Activated CD8-positive, alpha-beta T cell treated with anti-CD3 and anti-CD28 coated beads for 36 hours (primary cell): ENCODE results near the gene PPFIA2. TPM values are rescaled to one million over a fixed set of nuclear protein-coding genes. Genes with fewer than 3 reads are reported as not detected.

ENCODE experiments used
- ATAC-seq: fragments of 200-7000 bp; cut with Tn5 transposase; one replicate; pipeline ENCODE4 v1.10.0; 2021; ENCODE audit warnings: mild to moderate bottlenecking, moderate library complexity
- CTCF ChIA-PET: fragments of 350-600 bp; sonication (Branson Sonifier 250); formaldehyde crosslinking; loops from one replicate; lab custom pipeline; 2021; ENCODE audit warnings: antibody characterized with exemption; lab: Charles Lee
- POLR2A ChIA-PET: fragments of 350-600 bp; sonication (Branson Sonifier 250); formaldehyde crosslinking; loops from one replicate; lab custom pipeline; 2021; ENCODE audit warnings: antibody characterized with exemption; lab: Charles Lee
- DNase-seq: peaks from one replicate; pipeline ENCODE4 v3.0.0-alpha.2; 2020
- H3K27ac Mint-ChIP-seq: one replicate; pipeline ENCODE4 v1.8.0; 2021; ENCODE audit warnings: mild to moderate bottlenecking, mixed read lengths
- H3K27me3 Mint-ChIP-seq: one replicate; pipeline ENCODE4 v1.8.0; 2021; ENCODE audit warnings: mixed read lengths
- H3K36me3 Mint-ChIP-seq: one replicate; pipeline ENCODE4 v1.8.0; 2021; ENCODE audit warnings: low read depth, mixed read lengths
- H3K4me1 Mint-ChIP-seq: one replicate; pipeline ENCODE4 v1.8.0; 2021; ENCODE audit warnings: low read depth, mixed read lengths
- H3K4me3 Mint-ChIP-seq: one replicate; pipeline ENCODE4 v1.8.0; 2021; ENCODE audit warnings: mild to moderate bottlenecking, moderate library complexity, mixed read lengths
- H3K9me3 Mint-ChIP-seq: one replicate; pipeline ENCODE4 v1.8.0; 2021; ENCODE audit warnings: mixed read lengths
- intact Hi-C: fragments of 100-400 bp; cut with micrococcal nuclease; formaldehyde crosslinking; loops from one replicate; pipeline ENCODE4 v1.10.0; 2022
- total RNA-seq, 2 experiments: library from RNA; stranded (reverse); gene quantifications; one replicate each; pipeline ENCODE4 v1.2.3, GENCODE V29; 2021
- TF ChIP-seq, protein P1 (sequence below): fragments of 200-600 bp; IDR thresholded peaks from one replicate; pipeline ENCODE4 v1.8.0; 2022; ENCODE audit warnings: antibody characterized with exemption, mild to moderate bottlenecking

PPFIA2 gene
- total RNA-seq, 2 experiments from 2014 or later = not detected

DNA sequence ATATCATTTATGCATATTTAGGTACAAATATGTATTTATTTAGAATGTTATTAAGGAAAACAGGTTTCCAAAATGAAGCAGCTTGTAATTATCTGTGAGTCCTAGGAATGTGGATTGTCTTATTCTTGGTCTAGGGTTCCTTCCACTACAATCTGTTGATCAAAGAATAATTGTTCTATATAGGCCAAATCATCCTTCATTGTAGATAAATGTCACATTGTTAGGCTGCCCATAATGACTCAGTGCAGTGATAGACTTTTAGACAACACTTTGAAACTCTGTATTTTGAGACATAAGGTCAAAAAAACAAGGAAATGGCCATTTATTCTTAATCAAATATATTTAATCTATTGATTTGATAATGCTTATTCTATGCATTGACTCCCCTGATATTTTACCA, 398.2 kb downstream of the PPFIA2 start:
- H3K4me3 Mint-ChIP-seq = no peak overlapping the region
- H3K9me3 Mint-ChIP-seq = no peaks in the 10 kb centered on the region
- intact Hi-C loops = no loop called here
- ATAC-seq (no peak), DNase-seq (no peak)
- TF ChIP-seq, protein P1, sequence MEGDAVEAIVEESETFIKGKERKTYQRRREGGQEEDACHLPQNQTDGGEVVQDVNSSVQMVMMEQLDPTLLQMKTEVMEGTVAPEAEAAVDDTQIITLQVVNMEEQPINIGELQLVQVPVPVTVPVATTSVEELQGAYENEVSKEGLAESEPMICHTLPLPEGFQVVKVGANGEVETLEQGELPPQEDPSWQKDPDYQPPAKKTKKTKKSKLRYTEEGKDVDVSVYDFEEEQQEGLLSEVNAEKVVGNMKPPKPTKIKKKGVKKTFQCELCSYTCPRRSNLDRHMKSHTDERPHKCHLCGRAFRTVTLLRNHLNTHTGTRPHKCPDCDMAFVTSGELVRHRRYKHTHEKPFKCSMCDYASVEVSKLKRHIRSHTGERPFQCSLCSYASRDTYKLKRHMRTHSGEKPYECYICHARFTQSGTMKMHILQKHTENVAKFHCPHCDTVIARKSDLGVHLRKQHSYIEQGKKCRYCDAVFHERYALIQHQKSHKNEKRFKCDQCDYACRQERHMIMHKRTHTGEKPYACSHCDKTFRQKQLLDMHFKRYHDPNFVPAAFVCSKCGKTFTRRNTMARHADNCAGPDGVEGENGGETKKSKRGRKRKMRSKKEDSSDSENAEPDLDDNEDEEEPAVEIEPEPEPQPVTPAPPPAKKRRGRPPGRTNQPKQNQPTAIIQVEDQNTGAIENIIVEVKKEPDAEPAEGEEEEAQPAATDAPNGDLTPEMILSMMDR = no peak
- no peak overlapping the region for H3K27ac Mint-ChIP-seq
- no peaks in the 10 kb centered on the region for H3K27me3 Mint-ChIP-seq
- no peaks in the 10 kb centered on the region for H3K36me3 Mint-ChIP-seq
- ChIA-PET POLR2A (no interaction called here), CTCF (no interaction called here)
- no peaks in the 10 kb centered on the region for H3K4me1 Mint-ChIP-seq

DNA sequence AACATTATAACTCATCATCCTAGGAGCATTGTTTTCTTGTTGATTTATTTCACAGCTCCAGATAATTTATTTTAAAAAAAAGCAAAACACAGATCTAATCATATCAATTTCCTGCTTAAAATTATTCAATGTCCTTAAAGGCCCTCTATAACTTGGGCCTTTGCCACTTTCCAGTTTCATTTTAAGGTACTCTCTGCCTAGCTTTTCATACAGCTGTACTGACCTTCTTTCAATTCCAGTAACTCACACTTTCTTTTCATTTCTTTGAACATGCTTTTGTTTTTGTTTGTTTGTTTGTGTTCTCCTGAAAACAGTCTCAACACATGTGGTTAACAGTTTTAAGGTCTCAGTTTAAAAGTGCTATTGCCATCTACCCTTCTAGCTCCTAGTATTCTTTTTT, 399.4 kb downstream of the PPFIA2 start:
- TF ChIP-seq, protein P1 = no peak
- no peaks in the 10 kb centered on the region for H3K27me3 Mint-ChIP-seq
- POLR2A ChIA-PET = no interaction called here
- intact Hi-C loops = no loop called here
- no peaks in the 10 kb centered on the region for H3K9me3 Mint-ChIP-seq
- H3K36me3 Mint-ChIP-seq = no peaks in the 10 kb centered on the region
- DNase-seq (no peak), ATAC-seq (no peak)
- no peaks in the 10 kb centered on the region for H3K4me1 Mint-ChIP-seq
- no peak overlapping the region for H3K4me3 Mint-ChIP-seq
- H3K27ac Mint-ChIP-seq = no peak overlapping the region
- CTCF ChIA-PET = no interaction called here

DNA sequence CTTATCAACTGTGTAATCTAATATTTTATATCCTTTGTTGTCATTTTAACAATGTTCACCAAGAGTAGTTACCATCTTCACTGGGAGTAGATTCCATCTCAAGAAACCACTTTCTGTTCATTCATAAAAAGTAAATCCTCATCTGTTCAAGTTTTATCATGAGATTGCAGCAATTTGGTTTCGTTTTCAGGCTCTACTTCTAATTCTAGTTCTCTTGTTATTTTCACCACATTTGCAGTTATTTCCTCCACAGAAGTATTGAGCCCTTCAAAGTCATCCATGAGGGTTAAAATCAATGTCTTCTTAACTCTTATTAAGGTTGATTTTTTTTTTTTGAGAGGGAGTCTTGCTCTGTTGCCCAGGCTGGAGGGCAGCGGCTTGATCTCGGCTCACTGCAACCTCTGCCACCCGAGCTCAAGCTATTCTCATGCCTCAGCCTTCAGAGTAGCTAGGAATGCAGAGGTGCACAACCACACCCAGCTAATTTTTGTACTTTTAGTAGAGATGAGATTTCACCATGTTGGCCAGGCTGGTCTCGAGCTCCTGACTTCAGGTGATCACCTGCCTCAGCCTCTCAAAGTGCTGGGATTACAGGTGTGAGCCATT, 404.7 kb downstream of the PPFIA2 start:
- no peak for ATAC-seq
- no peak overlapping the region for H3K4me3 Mint-ChIP-seq
- H3K27me3 Mint-ChIP-seq = no peaks in the 10 kb centered on the region
- no peaks in the 10 kb centered on the region for H3K36me3 Mint-ChIP-seq
- H3K4me1 Mint-ChIP-seq = no peaks in the 10 kb centered on the region
- H3K27ac Mint-ChIP-seq = no peak overlapping the region
- peaks cover 3% of the 10 kb centered on the region for H3K9me3 Mint-ChIP-seq
- no peak for DNase-seq
- ChIA-PET POLR2A (no interaction called here), CTCF (no interaction called here)
- TF ChIP-seq, protein P1 = no peak
- intact Hi-C loops = no loop called here

DNA sequence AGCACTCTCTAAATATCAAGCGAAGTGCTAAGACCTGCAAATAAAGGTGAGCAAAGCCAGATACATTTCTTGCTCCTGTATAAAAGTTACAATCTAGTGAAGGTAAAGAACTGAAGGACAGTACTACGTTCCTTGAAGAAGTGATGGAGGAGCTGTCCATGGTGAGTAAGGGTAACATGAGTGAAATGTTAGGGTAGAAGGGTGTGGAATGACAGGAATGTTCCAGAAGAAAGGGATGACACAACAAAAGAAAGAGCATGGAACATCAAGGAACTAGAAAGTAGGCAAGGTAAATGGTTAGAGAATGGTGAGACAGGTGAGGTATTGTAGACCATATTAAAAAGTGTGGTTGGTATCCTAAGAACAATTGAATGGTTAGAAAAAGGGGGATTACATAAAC, 408.8 kb downstream of the PPFIA2 start:
- no peaks in the 10 kb centered on the region for H3K36me3 Mint-ChIP-seq
- no peak for DNase-seq
- CTCF ChIA-PET = no interaction called here
- intact Hi-C loops = no loop called here
- no peaks in the 10 kb centered on the region for H3K27me3 Mint-ChIP-seq
- no peak for ATAC-seq
- POLR2A ChIA-PET = no interaction called here
- TF ChIP-seq, protein P1 = no peak
- H3K4me1 Mint-ChIP-seq = no peaks in the 10 kb centered on the region
- H3K4me3 Mint-ChIP-seq = no peak overlapping the region
- H3K9me3 Mint-ChIP-seq = peaks cover 3% of the 10 kb centered on the region
- H3K27ac Mint-ChIP-seq = no peak overlapping the region

DNA sequence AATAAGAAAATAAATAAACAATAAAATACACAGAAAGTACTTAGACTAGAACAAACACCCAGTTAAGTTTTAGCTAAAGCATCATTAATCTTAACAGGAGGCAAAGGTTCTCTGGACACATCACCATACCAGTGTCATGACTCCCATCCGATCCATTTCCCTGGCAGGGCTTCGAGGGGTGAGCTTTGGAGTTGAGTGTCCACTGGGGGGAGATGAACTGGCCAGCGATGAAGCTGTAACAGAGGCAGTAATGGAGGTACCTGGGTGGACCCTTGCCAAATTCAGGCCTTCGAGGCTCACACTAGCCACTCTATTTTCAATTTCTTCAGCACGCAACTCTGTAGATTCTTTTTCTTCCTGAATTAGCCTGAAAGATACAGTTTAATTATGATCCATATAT, 411.7 kb downstream of the PPFIA2 start:
- H3K27ac Mint-ChIP-seq = no peak overlapping the region
- H3K4me3 Mint-ChIP-seq = no peak overlapping the region
- no peaks in the 10 kb centered on the region for H3K27me3 Mint-ChIP-seq
- no peak for DNase-seq
- CTCF ChIA-PET = no interaction called here
- H3K36me3 Mint-ChIP-seq = no peaks in the 10 kb centered on the region
- TF ChIP-seq, protein P1 = no peak
- peaks cover 5% of the 10 kb centered on the region for H3K9me3 Mint-ChIP-seq
- no peaks in the 10 kb centered on the region for H3K4me1 Mint-ChIP-seq
- intact Hi-C loops = no loop called here
- ATAC-seq = no peak
- POLR2A ChIA-PET = no interaction called here
